Mucosa of descending colon (tissue), 3 donors: ENCODE measurements around the gene FANK1. TPM values are rescaled to one million over a fixed set of nuclear protein-coding genes. Genes with fewer than 3 reads are reported as not detected.

ENCODE experiments used
- ATAC-seq: fragments of 200-7000 bp; cut with Tn5 transposase; one replicate; pipeline ENCODE4 v1.9.1; 2020; ENCODE audit warnings: mild to moderate bottlenecking, moderate library complexity
- DNase-seq, 3 donors: peaks; one replicate each; pipeline ENCODE4 v3.0.0-alpha.2; 2020
- H3K36me3 ChIP-seq: fragments of 200-600 bp; one replicate; pipeline ENCODE4 v1.8.0; 2021; ENCODE audit warnings: low read depth, mild to moderate bottlenecking
- H3K4me1 ChIP-seq: fragments of 200-600 bp; one replicate; pipeline ENCODE4 v1.8.0; 2021; ENCODE audit warnings: low read depth, mild to moderate bottlenecking
- H3K4me3 ChIP-seq: fragments of 200-600 bp; one replicate; pipeline ENCODE4 v1.8.0; 2021; ENCODE audit warnings: mild to moderate bottlenecking
- H3K9me3 ChIP-seq: fragments of 200-600 bp; one replicate; pipeline ENCODE4 v1.8.0; 2021; ENCODE audit warnings: mild to moderate bottlenecking
- CTCF ChIP-seq: fragments of 200-600 bp; IDR thresholded peaks from one replicate; pipeline ENCODE4 v1.8.0; 2022; ENCODE audit warnings: antibody characterized with exemption, mild to moderate bottlenecking
- intact Hi-C, 2 donors: fragments of 100-400 bp; cut with DNase I in 1 of 2; cut with micrococcal nuclease in 1 of 2; formaldehyde crosslinking; loops; one replicate each; pipeline versions ENCODE4 v1.11.0 to v1.11.1; 2022; cut with DNase I, micrococcal nuclease
- total RNA-seq, 3 donors: library from RNA; stranded (reverse); fragmentation: NEBNext Ultra II Directional in 2 of 3; extraction: Animal tissue kit (Norgen Biotek cat#: 25700) in 2 of 3; gene quantifications; one replicate each; pipeline versions ENCODE4 v1.2.1 to v1.2.4, GENCODE V29; 2021 to 2023
- donor health status: DM: no; HTN: no; CAD: no; lungs with moderate emphysema.
- donor health status: DM: no; HTN: no; CAD: no.
- donor health status: DM: no; HTN: yes; CAD: no.

FANK1 gene
- total RNA-seq, 3 donors from 2014 or later, result 4.2 to 10.3 (median 7.4) TPM

GRCh38 chr10:125990974-125991373 lies 94.6 kb downstream of the FANK1 start:
- intact Hi-C loops, result no loop called here
- H3K9me3 ChIP-seq, result no peaks in the 10 kb centered on the region
- ATAC-seq (no peak), DNase-seq (no peak)
- TF ChIP-seq CTCF, result no peak
- H3K4me3 ChIP-seq, result no peak overlapping the region
- no peaks in the 10 kb centered on the region for H3K4me1 ChIP-seq
- no peaks in the 10 kb centered on the region for H3K36me3 ChIP-seq

- no peak overlapping the region for H3K4me3 ChIP-seq
- DNase-seq, result no peak
- intact Hi-C loops, result no loop called here
- ATAC-seq, result no peak
- no peak for TF ChIP-seq CTCF
- no peaks in the 10 kb centered on the region for H3K4me1 ChIP-seq
- no peaks in the 10 kb centered on the region for H3K9me3 ChIP-seq
- no peaks in the 10 kb centered on the region for H3K36me3 ChIP-seq
These were observed 95.0 kb downstream of the FANK1 start for GRCh38 chr10:125991392-125991791.

- Histone ChIP-seq H3K4me1 (no peaks in the 10 kb centered on the region), H3K4me3 (no peak overlapping the region), H3K36me3 (no peaks in the 10 kb centered on the region), H3K9me3 (no peaks in the 10 kb centered on the region)
- ATAC-seq (no peak), DNase-seq (no peak)
- intact Hi-C loops, result no loop called here
- TF ChIP-seq CTCF, result no peak
These were observed 95.9 kb downstream of the FANK1 start for GRCh38 chr10:125992254-125992653.

GRCh38 chr10:125994601-125995000 lies 98.2 kb downstream of the FANK1 start:
- no peak for DNase-seq
- no peak overlapping the region for H3K4me3 ChIP-seq
- no peaks in the 10 kb centered on the region for H3K36me3 ChIP-seq
- no peaks in the 10 kb centered on the region for H3K9me3 ChIP-seq
- H3K4me1 ChIP-seq, result no peaks in the 10 kb centered on the region
- no peak for TF ChIP-seq CTCF
- ATAC-seq, result no peak
- intact Hi-C loops, result no loop called here

GRCh38 chr10:125995726-125996304 lies 99.5 kb downstream of the FANK1 start:
- no peaks in the 10 kb centered on the region for H3K9me3 ChIP-seq
- intact Hi-C loops, result no loop called here
- TF ChIP-seq CTCF, result no peak
- H3K4me1 ChIP-seq, result no peaks in the 10 kb centered on the region
- no peak overlapping the region for H3K4me3 ChIP-seq
- no peak for DNase-seq
- H3K36me3 ChIP-seq, result no peaks in the 10 kb centered on the region
- ATAC-seq, result no peak

- intact Hi-C loops, result no loop called here
- ATAC-seq (no peak), DNase-seq (no peak)
- no peaks in the 10 kb centered on the region for H3K36me3 ChIP-seq
- no peaks in the 10 kb centered on the region for H3K9me3 ChIP-seq
- no peak for TF ChIP-seq CTCF
- no peaks in the 10 kb centered on the region for H3K4me1 ChIP-seq
- no peak overlapping the region for H3K4me3 ChIP-seq
These were observed 101.2 kb downstream of the FANK1 start for GRCh38 chr10:125997586-125997985.
